DMS114 treated with DMSO at 0.1 percent for 48 hours (cell line): ENCODE results near the gene KANK3.

Experiments used
- DNase-seq: peaks from one replicate; lab custom pipeline; 2025; ENCODE audit not compliant: unreplicated experiment; lab: John Stamatoyannopoulos, UW

The KANK3 gene

DNA sequence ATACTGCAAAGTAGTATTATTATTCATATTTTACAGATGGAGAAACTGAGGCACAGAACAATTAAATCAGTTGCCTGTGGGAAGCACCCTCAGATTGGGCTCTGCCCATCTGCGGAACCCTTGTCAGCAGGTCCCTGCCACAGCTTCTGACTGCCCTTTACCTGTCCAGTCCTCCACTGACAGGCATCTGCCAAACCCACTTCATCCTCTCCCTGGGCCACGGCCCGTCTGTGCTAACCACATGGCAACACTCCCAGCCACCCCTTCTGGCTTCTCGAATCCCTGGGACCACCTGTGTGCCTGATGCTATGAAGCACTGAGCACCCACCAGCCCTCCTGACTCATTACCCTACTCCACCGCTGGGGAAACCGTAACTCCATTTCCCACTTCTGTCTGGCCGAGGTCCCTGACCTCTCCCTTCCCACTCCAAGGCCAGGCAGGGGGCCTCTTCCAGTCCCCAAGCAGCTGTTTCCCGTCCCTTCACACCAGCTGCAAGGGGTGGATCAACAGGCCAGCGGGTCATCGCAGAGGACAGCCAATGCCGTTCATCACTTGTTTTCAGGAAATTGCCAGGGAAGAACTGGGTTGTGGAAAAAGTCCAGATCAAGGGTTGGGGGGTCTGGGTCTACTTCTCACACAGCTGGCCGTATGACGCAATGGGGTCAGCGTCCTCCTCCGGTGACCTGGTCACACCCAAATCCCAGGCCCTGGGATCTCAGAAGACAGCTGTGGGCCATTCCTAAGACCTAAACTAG lies 2.5 kb downstream of the KANK3 start:
- DNase-seq: no peak

DNA sequence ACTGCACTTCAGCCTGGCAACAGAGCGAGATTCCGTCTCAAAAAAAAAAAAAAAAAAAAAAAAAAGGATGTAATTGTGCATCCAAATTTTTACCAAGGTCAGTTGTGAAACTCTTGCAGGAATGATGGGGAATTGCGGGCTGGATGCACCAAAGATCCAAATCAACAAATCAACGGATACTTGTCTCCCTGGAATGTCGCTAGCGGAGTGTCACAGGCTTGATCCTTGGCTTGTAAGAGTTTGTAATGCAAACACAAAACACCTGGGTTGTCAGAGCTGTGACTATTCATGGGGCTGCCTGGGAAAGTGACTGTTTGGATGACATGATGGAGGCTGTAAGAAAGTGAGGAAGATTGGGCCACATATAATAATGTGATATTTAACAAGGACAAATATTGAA lies 4.2 kb downstream of the KANK3 start:
- no peak for DNase-seq

GRCh38 chr19:8337728-8338127 lies 5.3 kb downstream of the KANK3 start:
- no peak for DNase-seq

GRCh38 chr19:8336660-8337059 lies 6.4 kb downstream of the KANK3 start:
- DNase-seq: no peak

- no peak for DNase-seq
These were observed 6.9 kb downstream of the KANK3 start for GRCh38 chr19:8336072-8336569.

DNA sequence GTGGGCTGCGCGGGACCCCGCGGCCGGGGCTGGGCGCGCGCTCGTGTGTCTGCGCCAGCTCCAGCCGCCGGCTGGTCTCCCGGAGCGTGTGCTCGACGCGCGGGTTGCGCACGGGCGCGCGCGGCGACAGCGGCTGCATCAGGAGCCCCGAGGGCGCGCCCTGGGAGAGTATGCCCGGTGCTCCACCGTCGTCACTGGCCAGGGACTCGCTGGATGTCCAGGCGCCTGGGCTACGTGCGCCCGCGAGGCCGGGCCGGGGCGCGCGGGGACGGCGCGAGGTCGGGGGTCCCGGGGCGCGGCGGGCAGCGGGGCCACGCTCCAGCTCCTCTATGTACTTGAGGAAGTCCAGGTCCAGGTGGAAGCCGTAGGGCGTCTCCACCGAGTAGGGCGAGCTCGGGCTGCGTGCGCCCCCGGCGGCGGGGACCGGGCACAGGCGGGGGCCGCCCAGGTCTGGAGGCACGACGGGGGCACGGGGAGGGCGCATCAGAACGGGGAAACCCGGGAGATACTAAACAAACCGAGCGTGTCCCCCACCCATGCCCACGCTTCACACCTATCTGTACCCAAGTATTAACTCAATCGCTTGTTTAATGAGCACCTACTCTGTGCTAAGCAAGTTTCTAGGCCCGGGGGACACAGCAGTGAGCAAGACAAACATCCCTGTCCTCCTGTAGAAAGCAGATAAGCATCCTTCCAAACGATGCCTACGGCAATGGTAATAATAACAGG lies 7.6 kb downstream of the KANK3 start:
- DNase-seq: no peak

- no peak for DNase-seq
These were observed 8.4 kb downstream of the KANK3 start for GRCh38 chr19:8334458-8335342.

GRCh38 chr19:8333767-8334457 lies 9.2 kb downstream of the KANK3 start:
- no peak for DNase-seq

GRCh38 chr19:8332976-8333766 lies 9.9 kb downstream of the KANK3 start:
- DNase-seq: no peak

DNA sequence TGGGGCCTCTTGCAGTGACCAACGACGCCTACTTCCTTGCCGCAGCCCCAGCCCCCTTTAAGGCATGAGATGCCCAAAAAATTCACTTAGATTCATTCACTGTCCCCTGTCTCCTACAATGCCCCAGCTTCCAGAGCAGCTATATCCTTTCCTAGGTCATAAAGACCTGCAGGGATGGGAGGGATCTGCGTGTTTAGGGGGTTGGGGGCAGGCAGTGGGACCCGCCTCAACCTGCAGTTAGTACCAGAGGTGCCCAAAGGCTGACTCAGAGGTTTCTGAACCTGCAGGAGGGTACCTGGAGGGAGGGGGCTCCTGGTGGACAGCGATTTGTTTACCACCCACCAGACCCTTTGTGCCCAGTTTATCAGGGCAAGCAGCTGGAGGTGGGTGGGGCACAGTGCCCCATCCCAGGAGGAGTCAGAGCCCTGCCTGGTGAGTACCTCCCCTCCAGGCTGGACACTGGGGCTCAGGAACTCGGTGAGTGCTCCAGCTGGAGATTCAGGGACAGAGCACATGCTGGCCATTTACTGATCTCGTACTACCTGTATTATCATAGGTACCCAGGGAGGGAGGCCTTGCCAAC lies 11.7 kb downstream of the KANK3 start:
- DNase-seq: no peak

- DNase-seq: no peak
These were observed 13.1 kb downstream of the KANK3 start for GRCh38 chr19:8329996-8330395.

DNA sequence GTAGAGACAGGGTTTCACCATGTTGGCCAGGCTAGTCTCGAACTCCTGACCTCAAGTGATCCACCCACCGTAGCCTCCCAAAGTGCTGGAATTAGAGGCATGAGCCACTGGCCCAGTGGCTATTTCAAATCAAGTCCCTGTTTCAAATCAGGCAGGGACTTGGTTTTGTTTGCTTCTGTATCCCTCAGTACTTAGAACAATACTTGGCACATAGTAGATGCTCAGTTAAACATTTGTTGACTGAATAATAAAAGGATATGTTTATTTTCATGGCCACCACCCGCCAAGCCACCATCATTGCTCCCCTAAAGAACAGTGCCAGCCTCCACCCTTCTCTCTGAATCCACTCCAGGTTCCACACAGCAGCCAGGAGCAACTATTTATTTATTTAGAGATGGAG lies 17.6 kb downstream of the KANK3 start:
- DNase-seq: no peak

- DNase-seq: no peak
These were observed 18.6 kb downstream of the KANK3 start for GRCh38 chr19:8324186-8325050.

- no peak for DNase-seq
These were observed 19.3 kb downstream of the KANK3 start for GRCh38 chr19:8323781-8324185.

DNA sequence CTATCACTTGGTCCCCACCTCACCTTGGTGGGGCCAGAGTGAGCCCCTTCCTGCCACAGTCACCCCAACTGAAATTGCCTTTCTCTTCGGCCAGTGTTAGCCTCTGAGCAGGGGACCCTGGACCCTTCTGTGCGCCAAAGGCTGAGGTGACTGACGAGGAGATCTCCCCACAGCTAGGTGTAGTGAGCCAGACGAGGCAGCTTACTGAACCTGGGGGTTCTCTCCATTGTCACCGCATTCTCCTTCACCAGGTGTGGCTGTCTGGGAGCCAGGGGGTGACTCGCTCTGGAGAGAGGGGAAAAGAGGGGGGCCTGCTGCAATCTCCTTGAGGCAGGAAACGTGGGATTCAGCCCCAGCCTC lies 20.4 kb downstream of the KANK3 start:
- no peak for DNase-seq

DNA sequence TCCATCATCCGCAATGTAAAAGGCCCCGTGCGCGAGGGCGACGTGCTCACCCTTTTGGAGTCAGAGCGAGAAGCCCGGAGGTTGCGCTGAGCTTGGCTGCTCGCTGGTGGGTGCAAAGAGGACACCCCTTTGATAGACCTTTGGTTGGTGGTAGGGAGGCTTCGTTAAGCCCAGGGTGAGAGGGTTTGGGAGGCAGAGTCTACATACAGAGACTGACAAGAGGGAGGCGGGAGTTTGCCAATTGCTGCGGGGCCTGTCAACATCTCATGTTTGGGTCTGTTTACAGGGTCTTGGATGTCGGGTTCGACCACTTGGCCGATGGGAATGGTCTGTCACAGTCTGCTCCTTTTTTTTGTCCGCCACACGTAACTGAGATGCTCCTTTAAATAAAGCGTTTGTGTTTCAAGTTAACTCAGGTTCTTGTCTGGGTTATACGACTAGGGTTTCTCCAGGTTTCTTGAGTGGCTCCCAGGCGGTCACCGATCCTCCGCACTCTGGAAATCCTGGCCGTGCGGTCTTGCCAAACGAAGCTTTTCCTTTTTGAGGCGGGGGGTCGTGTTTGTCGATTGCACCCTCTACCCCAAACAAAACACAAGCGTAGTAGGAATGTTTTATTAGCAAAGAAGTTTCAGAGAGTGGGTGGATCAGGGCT lies 20.9 kb downstream of the KANK3 start:
- DNase-seq: no peak

DNA sequence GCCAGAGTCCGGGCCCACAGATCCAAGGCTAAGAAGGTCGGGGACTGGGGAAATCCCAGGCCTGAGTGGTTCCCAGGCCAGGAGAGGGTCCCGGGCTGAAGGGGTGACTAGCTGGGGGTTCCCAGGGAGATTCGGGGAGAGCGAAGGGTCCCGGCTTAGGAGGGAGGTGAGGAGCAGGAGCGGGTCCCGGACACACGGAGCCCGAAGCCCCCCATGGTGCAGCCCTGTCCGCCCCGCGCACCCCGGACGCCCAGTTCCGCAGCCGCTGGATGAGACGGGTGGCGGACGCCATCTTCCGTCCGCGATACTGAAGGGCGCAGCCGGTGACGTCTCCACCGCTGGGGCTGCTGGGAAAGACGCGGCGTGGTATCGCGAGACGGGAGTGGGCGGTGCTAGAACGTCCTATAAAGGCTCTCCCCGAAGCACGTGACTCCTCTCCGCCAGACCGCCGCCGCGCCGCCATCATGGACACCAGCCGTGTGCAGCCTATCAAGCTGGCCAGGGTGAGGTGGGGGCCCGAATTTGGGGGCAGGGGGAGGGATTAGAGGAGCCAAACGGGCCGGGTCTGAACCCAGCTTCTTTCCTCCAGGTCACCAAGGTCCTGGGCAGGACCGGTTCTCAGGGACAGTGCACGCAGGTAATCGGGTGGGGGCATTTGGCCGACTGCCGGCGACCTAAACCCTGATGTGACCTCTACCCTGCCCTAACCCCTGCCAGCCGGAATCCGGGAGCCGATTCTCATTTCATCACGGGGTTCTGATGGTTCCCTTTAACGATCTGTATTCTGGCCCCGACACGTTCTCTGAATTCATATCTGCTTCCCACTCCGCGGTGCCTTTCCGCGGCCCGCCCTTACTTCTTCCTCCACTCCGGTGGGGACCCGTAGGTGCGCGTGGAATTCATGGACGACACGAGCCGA lies 21.7 kb downstream of the KANK3 start, which contains the start of the genes NDUFA7 and RPS28:
Gene NDUFA7 (minus strand): TSS at position 309 of the 919 bp plus-strand sequence. CDS start 17 bp downstream, at position 292.
Gene RPS28 (plus strand): TSS at position 430 of the 919 bp plus-strand sequence. CDS start 35 bp downstream, at position 465.
- peak; percentile 73 for DNase-seq
